ENCODE results near the gene F3. TPM values are rescaled to one million over a fixed set of nuclear protein-coding genes. Genes with fewer than 3 reads are reported as not detected.
A peak's percentile ranks its signal among the peaks of the same experiment; 100 is the strongest.

Gene F3
- total and polyA plus RNA-seq, 12 donors: 20.4 to 99.0 (median 37.3) TPM

- Histone ChIP-seq H3K27ac (no peak overlapping the region), H3K4me1 (peaks cover 0 to 16% (median 8%) of the 10 kb centered on the region in 9 donors), H3K36me3 (peaks cover 0 to 19% (median 0%) of the 10 kb centered on the region in 9 donors), H3K9me3 (no peaks in the 10 kb centered on the region), H3K27me3 (no peaks in the 10 kb centered on the region), H3K4me3 (no peak overlapping the region)
- ATAC-seq (no peak), DNase-seq (no peak)
- intact Hi-C loops (cut with DNase I): loop anchor here in 6 of 10 donors (5.0 to 10.0 kb wide), 7 partner anchors 70 to 520 kb away; no protein-coding TSS in a partner anchor
- WGBS, 2 donors: 89 to 92% methylated on average over 6 of the region's 6 CpGs
- no peak for TF ChIP-seq CTCF (IDR thresholded peaks at IDR 0.05)
Observed at GRCh38 chr1:94524531-94524930, 17.0 kb downstream of the F3 start.

GRCh38 chr1:94522304-94522703 lies 19.3 kb downstream of the F3 start:
- 15 to 31% methylated on average over 4 of the region's 4 CpGs for WGBS, 2 donors
- peak in 7 of 9 donors; percentile 40 to 73 (median 62) for TF ChIP-seq CTCF (IDR thresholded peaks at IDR 0.05)
- H3K9me3 ChIP-seq: no peaks in the 10 kb centered on the region
- intact Hi-C loops (cut with DNase I): loop anchor here in 7 of 10 donors (2.0 to 10.0 kb wide), 9 partner anchors 72 to 522 kb away; no protein-coding TSS in a partner anchor
- no peaks in the 10 kb centered on the region for H3K27me3 ChIP-seq
- DNase-seq (peak in 1 of 2 donors; percentile 35), ATAC-seq (peak in 6 of 8 donors; percentile 43 to 72 (median 62))
- peaks cover 0 to 32% (median 4%) of the 10 kb centered on the region in 9 donors for H3K36me3 ChIP-seq
- H3K4me1 ChIP-seq: peaks cover 0 to under 1% (median 0%) of the 10 kb centered on the region in 9 donors
- H3K27ac ChIP-seq: no peak overlapping the region
- no peak overlapping the region for H3K4me3 ChIP-seq

- H3K4me3 ChIP-seq: no peak overlapping the region
- WGBS, 2 donors: 62 to 63% methylated on average over 2 of the region's 2 CpGs
- H3K27me3 ChIP-seq: no peaks in the 10 kb centered on the region
- peaks cover 0 to 57% (median 5%) of the 10 kb centered on the region in 9 donors for H3K36me3 ChIP-seq
- H3K9me3 ChIP-seq: no peaks in the 10 kb centered on the region
- ATAC-seq: no peak
- DNase-seq: no peak
- H3K4me1 ChIP-seq: peaks cover 0 to 4% (median 0%) of the 10 kb centered on the region in 9 donors
- TF ChIP-seq CTCF (IDR thresholded peaks at IDR 0.05): no peak
- intact Hi-C loops (cut with DNase I): no loop called here
- no peak overlapping the region for H3K27ac ChIP-seq
Observed at GRCh38 chr1:94519351-94519750, 22.2 kb downstream of the F3 start.

- WGBS, 2 donors: 81 to 83% methylated on average over 1 of the region's 1 CpG
- Histone ChIP-seq H3K4me3 (no peak overlapping the region), H3K36me3 (peaks cover 0 to 72% (median 5%) of the 10 kb centered on the region in 9 donors), H3K4me1 (peaks cover 0 to 9% (median 0%) of the 10 kb centered on the region in 9 donors), H3K27ac (no peak overlapping the region), H3K27me3 (no peaks in the 10 kb centered on the region), H3K9me3 (no peaks in the 10 kb centered on the region)
- no peak for ATAC-seq
- intact Hi-C loops (cut with DNase I): loop anchor here in 2 of 10 donors (2.0 kb wide), 2 partner anchors 285 to 289 kb away; no protein-coding TSS in a partner anchor
- DNase-seq: no peak
- no peak for TF ChIP-seq CTCF (IDR thresholded peaks at IDR 0.05)
Observed at GRCh38 chr1:94515296-94515947, 26.1 kb downstream of the F3 start.

Data from heart right ventricle (tissue), 16 donors.